ENCODE data around the gene GNAT1. TPM values are rescaled to one million over a fixed set of nuclear protein-coding genes. Genes with fewer than 3 reads are reported as not detected.

GNAT1 gene
- total RNA-seq, 1 experiment from 2014 or later = not detected

GRCh38 chr3:50179710-50180109 lies 11.7 kb upstream of the GNAT1 start:
- Mint-ChIP-seq H3K27ac (peak overlapping the region in 1 of 3 experiments; percentile 83; a peak in 3 of 7 replicates), H3K4me1 (no peaks in the 10 kb centered on the region), H3K27me3 (ENCODE audit: low read depth) (no peaks in the 10 kb centered on the region), H3K4me3 (no peak overlapping the region), H3K36me3 (ENCODE audit: insufficient read depth in 1 of 3, low read depth in 3 of 3) (peaks cover 32 to 67% (median 40%) of the 10 kb centered on the region in 3 experiments), H3K9me3 (no peaks in the 10 kb centered on the region)
- Histone ChIP-seq H4K5ac (ENCODE audit: insufficient read length, low read depth, low read length) (no peak overlapping the region), H4K8ac (replicated peaks; ENCODE audit: insufficient read length, low read depth, low read length) (no peak overlapping the region), H3K23me2 (ENCODE audit: insufficient read length, low read depth, low read length, poor library complexity, severe bottlenecking) (no peaks in the 10 kb centered on the region), H3K4ac (ENCODE audit: low read depth, low read length) (no peak overlapping the region), H2BK15ac (ENCODE audit: low read depth, low read length) (no peak overlapping the region), H3K56ac (ENCODE audit: insufficient read length, low read depth, low read length) (no peak overlapping the region), H3K4me2 (ENCODE audit: insufficient read depth, insufficient read length, low read length) (no peak overlapping the region), H2BK120ac (ENCODE audit: low read depth, low read length, poor library complexity, severe bottlenecking) (no peak overlapping the region), H3K4me1 (ENCODE audit: insufficient read depth, low read length) (no peaks in the 10 kb centered on the region), H2AK5ac (ENCODE audit: insufficient read length, low read length) (no peak overlapping the region), H3K23ac (ENCODE audit: insufficient read length, low read depth, low read length) (no peak overlapping the region), H3K79me1 (ENCODE audit: insufficient read depth, low read depth, low read length, poor library complexity, severe bottlenecking) (no peaks in the 10 kb centered on the region), H3K9ac (ENCODE audit: extremely low read depth, insufficient read length, low read length) (no peak overlapping the region), H3K14ac (ENCODE audit: insufficient read depth, low read length) (no peak overlapping the region), H3K18ac (ENCODE audit: insufficient read length, low read depth, low read length) (no peak overlapping the region), H2BK20ac (ENCODE audit: low read depth, low read length, poor library complexity, severe bottlenecking) (no peak overlapping the region), H3T11ph (ENCODE audit: low read length) (no peak overlapping the region), H2BK5ac (ENCODE audit: insufficient read length, low read length) (no peak overlapping the region), H3K9me3 (ENCODE audit: control insufficient read depth, low read depth, low read length) (no peaks in the 10 kb centered on the region), H3K27ac (ENCODE audit: insufficient read length, low read depth, low read length) (no peak overlapping the region), H4K91ac (ENCODE audit: insufficient read length, low read depth, low read length) (no peak overlapping the region), H3K27me3 (ENCODE audit: insufficient read depth, low read length) (no peaks in the 10 kb centered on the region), H2AFZ (ENCODE audit: low read length) (no peak overlapping the region), H3K79me2 (ENCODE audit: insufficient read depth, low read length) (no peaks in the 10 kb centered on the region), H4K20me1 (ENCODE audit: control insufficient read depth, insufficient read depth, insufficient read length) (no peaks in the 10 kb centered on the region), H2BK12ac (ENCODE audit: insufficient read length, low read depth, low read length) (no peak overlapping the region)
- DNase-seq = no peak
- TF ChIP-seq CTCF (conservative IDR thresholded peaks at IDR 0.05) = no peak
- WGBS (ENCODE audit: extremely low coverage, insufficient read length, low lambda C conversion rate) = no CpG with 5 or more reads among the region's 2 CpGs
